Raji (cell line): ENCODE data around the gene DIP2C.

Source experiments
- POLR2A ChIP-seq: IDR thresholded peaks from 2 replicates; pipeline ENCODE4 v1.6.1; 2011; ENCODE audit warnings: low read depth, low read length, control low read depth; ENCODE audit not compliant: insufficient read depth

Gene DIP2C

GRCh38 chr10:686155-686931 lies 3.1 kb downstream of the DIP2C start:
- TF ChIP-seq POLR2A: no peak

GRCh38 chr10:685613-686012 lies 3.9 kb downstream of the DIP2C start:
- TF ChIP-seq POLR2A: no peak

- TF ChIP-seq POLR2A: no peak
These were observed 5.9 kb downstream of the DIP2C start for GRCh38 chr10:683448-684071.

- no peak for TF ChIP-seq POLR2A
These were observed 6.5 kb downstream of the DIP2C start for GRCh38 chr10:682931-683447.

DNA sequence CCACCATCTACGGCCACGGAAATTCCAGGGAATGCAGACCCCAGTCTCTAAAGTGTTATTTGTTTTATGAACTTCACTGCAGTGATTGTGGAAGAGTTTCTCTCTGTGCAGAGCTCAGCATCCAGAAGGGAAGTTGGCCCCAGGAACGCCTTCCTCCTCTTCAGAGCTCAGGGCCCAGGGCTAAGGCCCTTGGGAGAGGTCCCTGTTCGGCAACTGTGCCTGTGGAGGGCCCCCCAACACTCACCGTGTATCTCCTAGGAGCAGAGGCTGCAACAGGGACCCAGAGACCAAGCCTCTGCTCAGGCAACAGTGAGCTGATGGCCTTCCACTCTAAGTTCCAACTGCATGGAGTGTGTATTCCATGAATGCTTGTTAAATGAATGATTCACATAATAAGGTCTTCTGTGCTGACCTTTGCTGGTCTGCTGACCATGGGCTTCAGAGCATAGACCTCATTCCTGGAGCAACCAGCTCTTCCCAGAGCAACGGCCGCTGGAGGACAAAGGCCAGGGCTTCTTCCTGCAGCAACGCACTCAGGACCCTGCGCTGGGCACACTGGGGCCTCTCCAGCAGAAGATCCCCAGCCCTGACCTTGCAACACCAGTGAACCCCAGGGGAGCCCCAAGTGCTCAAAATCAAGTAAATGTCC lies 7.7 kb downstream of the DIP2C start:
- TF ChIP-seq POLR2A: no peak

DNA sequence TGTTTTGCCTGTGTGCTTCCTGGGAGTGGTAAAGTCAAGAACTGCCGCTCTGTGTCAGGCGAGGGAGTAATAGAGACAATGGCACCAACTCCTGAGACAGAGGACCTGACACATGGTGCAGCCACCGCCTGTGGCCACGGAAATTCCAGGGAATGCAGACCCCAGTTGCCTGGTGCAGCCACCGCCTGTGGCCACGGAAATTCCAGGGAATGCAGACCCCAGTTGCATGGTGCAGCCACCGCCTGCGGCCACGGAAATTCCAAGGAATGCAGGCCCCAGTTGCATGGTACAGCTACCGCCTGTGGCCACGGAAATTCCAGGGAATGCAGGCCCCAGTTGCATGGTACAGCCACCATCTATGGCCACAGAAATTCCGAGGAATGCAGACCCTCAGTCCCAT lies 8.7 kb downstream of the DIP2C start:
- TF ChIP-seq POLR2A: no peak

- TF ChIP-seq POLR2A: no peak
These were observed 9.3 kb downstream of the DIP2C start for GRCh38 chr10:680146-680545.

GRCh38 chr10:679556-679955 lies 9.9 kb downstream of the DIP2C start:
- no peak for TF ChIP-seq POLR2A

- TF ChIP-seq POLR2A: no peak
These were observed 11.5 kb downstream of the DIP2C start for GRCh38 chr10:677750-678661.

DNA sequence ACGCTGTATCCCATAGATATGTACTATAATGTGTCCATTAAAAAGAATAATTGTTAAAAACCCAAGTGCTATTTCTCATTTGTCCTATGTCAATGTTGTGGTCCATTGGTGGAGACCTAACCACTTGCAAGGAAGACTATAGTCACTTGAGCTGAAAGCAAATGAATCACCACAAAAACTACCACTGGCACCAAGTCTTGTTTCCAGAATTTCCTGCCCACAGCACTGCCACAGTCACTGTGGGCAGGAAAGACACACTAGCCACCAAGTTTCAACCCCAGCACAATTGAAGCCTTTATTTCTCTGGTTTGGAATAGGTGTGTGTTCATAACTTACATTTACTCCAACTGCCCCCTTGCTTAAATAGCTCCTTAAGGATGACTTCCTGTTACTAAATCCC lies 12.4 kb downstream of the DIP2C start:
- TF ChIP-seq POLR2A: no peak

GRCh38 chr10:676178-676577 lies 13.3 kb downstream of the DIP2C start:
- TF ChIP-seq POLR2A: no peak

DNA sequence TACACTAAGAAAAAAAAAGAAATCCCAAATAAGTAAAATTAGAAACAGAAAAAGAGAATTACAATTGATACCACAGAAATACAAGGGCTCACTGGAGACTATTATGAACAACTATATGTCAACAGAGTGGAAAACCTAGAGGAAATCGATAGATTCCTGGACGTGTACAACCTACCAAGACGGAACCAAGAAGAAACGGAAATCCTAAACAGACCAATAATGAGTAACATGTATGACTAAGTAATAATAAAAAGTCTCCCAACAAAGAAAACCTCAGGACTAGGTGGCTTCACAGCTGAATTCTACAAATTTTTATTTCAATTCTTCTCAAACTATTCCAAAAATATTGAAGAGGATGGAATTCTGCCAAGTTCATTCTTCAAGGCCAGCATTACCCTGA lies 13.9 kb downstream of the DIP2C start:
- no peak for TF ChIP-seq POLR2A

DNA sequence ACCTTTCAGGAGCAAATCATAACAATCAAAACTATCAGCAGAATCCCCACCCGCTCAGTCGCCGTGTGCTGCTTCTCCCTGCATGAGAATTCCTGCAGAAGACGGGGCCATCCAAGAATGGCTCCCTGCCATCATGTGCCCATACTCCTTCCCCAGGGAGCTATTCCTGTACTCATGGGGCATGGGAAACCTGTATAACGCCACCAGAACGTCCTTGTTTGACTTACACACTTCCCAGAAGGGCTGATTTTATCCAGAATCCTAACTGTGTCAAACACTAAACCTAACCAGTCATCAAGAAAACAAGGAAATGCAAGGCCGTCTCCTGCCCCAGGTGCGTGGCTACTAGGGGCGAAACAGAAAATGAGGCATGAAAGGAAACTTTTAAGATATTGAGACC lies 16.0 kb downstream of the DIP2C start:
- no peak for TF ChIP-seq POLR2A

GRCh38 chr10:672992-673391 lies 16.5 kb downstream of the DIP2C start:
- no peak for TF ChIP-seq POLR2A

DNA sequence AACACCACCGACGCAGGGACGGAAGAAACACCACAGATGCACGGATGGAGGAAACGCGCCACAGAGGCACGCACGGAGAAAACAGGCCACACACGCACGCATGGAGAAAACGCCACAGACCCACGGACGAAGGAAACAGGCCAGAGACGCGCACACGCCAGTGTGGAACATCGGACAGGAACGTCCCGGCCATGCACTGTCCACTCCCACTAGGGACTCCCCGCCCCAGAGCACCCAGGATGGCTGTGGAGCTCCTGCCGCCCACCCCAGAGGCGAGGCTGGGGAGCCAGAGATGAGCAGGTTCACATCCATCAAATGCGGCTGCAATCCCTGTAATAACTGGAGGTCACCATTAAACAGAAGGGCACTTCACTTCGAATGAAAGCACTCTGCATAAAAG lies 17.3 kb downstream of the DIP2C start:
- TF ChIP-seq POLR2A: no peak
